ENCODE measurements around the gene ENOX1. TPM values are rescaled to one million over a fixed set of nuclear protein-coding genes. Genes with fewer than 3 reads are reported as not detected.

The ENOX1 gene
- total and polyA plus RNA-seq, 7 donors = 0.34 to 7.1 (median 1.1) TPM

- peaks cover 19% of the 10 kb centered on the region for H3K4me1 ChIP-seq
- no peak overlapping the region for H3K4me3 ChIP-seq
- TF ChIP-seq CTCF (IDR thresholded peaks at IDR 0.05) = no peak
- intact Hi-C loops (cut with DNase I) = loop anchor here in 1 of 2 donors (5.0 to 10.0 kb wide), 2 partner anchors 501 to 574 kb away; partner anchors contain the start of genes CCDC122 and LACC1
- H3K36me3 ChIP-seq (ENCODE audit: insufficient read depth in 1 of 2, low read depth in 1 of 2) = no peaks in the 10 kb centered on the region
- no peak for ATAC-seq
- H3K9me3 ChIP-seq = no peaks in the 10 kb centered on the region
- no peaks in the 10 kb centered on the region for H3K27me3 ChIP-seq (ENCODE audit: insufficient read depth in 3 of 3, low read length in 2 of 3)
- no peak overlapping the region for H3K27ac ChIP-seq
- WGBS, 3 donors = 58 to 71% (median 63%) methylated on average over 4 of the region's 4 CpGs
- no peak for DNase-seq
These were observed 485.9 kb downstream of the ENOX1 start for GRCh38 chr13:43300865-43301264.

- 88 to 91% (median 88%) methylated on average over 5 of the region's 5 CpGs for WGBS, 3 donors
- no peaks in the 10 kb centered on the region for H3K27me3 ChIP-seq (ENCODE audit: insufficient read depth in 3 of 3, low read length in 2 of 3)
- no peak for TF ChIP-seq CTCF (IDR thresholded peaks at IDR 0.05)
- DNase-seq = no peak
- no peaks in the 10 kb centered on the region for H3K9me3 ChIP-seq
- H3K36me3 ChIP-seq (ENCODE audit: insufficient read depth in 1 of 2, low read depth in 1 of 2) = no peaks in the 10 kb centered on the region
- no peak overlapping the region for H3K4me3 ChIP-seq
- H3K27ac ChIP-seq = no peak overlapping the region
- ATAC-seq = no peak
- H3K4me1 ChIP-seq = peaks cover 19% of the 10 kb centered on the region
- intact Hi-C loops (cut with DNase I) = no loop called here
These were observed 487.4 kb downstream of the ENOX1 start for GRCh38 chr13:43299374-43299773.

GRCh38 chr13:43298816-43299215 lies 488.0 kb downstream of the ENOX1 start:
- Histone ChIP-seq H3K27me3 (ENCODE audit: insufficient read depth in 3 of 3, low read length in 2 of 3) (no peaks in the 10 kb centered on the region), H3K9me3 (no peaks in the 10 kb centered on the region), H3K4me3 (no peak overlapping the region), H3K4me1 (peaks cover 18% of the 10 kb centered on the region), H3K27ac (no peak overlapping the region), H3K36me3 (ENCODE audit: insufficient read depth in 1 of 2, low read depth in 1 of 2) (no peaks in the 10 kb centered on the region)
- TF ChIP-seq CTCF (IDR thresholded peaks at IDR 0.05) = no peak
- intact Hi-C loops (cut with DNase I) = no loop called here
- WGBS, 3 donors = 64 to 95% (median 68%) methylated on average over 2 of the region's 2 CpGs
- DNase-seq (no peak), ATAC-seq (no peak)

- no peak for DNase-seq
- no peak for TF ChIP-seq CTCF (IDR thresholded peaks at IDR 0.05)
- no peaks in the 10 kb centered on the region for H3K9me3 ChIP-seq
- H3K27me3 ChIP-seq (ENCODE audit: insufficient read depth in 3 of 3, low read length in 2 of 3) = no peaks in the 10 kb centered on the region
- no peaks in the 10 kb centered on the region for H3K36me3 ChIP-seq (ENCODE audit: insufficient read depth in 1 of 2, low read depth in 1 of 2)
- H3K4me3 ChIP-seq = no peak overlapping the region
- 90 to 94% (median 93%) methylated on average over 6 of the region's 6 CpGs for WGBS, 3 donors
- intact Hi-C loops (cut with DNase I) = no loop called here
- no peak overlapping the region for H3K27ac ChIP-seq
- peaks cover 12% of the 10 kb centered on the region for H3K4me1 ChIP-seq
- no peak for ATAC-seq
These were observed 488.6 kb downstream of the ENOX1 start for GRCh38 chr13:43297967-43298678.
